ENCODE results near the gene FBP2. TPM values are rescaled to one million over a fixed set of nuclear protein-coding genes. Genes with fewer than 3 reads are reported as not detected.
"Not testable (repeated sequence)": the region's sequence is repeated elsewhere in the genome, so short reads cannot be mapped to it uniquely, and the experiment has no call there.

FBP2 gene
- total RNA-seq, 1 donor from 2014 or later, result not detected

GRCh38 chr9:94545940-94546339 is 47.7 kb downstream of the FBP2 start:
- no peaks in the 10 kb centered on the region for H3K27me3 ChIP-seq
- no peaks in the 10 kb centered on the region for H3K36me3 ChIP-seq
- no peak overlapping the region for H3K4me3 ChIP-seq
- intact Hi-C loops (cut with DNase I), result no loop called here
- no peak for TF ChIP-seq CTCF (IDR thresholded peaks at IDR 0.05)
- no peaks in the 10 kb centered on the region for H3K9me3 ChIP-seq
- H3K4me1 ChIP-seq, result no peaks in the 10 kb centered on the region
- no peak overlapping the region for H3K27ac ChIP-seq
- DNase-seq, result no peak
- no peak for ATAC-seq

- H3K4me3 ChIP-seq; H3K27ac ChIP-seq; H3K9me3 ChIP-seq; ATAC-seq; DNase-seq; H3K4me1 ChIP-seq; intact Hi-C loops (cut with DNase I); H3K36me3 ChIP-seq; H3K27me3 ChIP-seq: not testable (repeated sequence)
These were observed 49.3 kb downstream of the FBP2 start for GRCh38 chr9:94544335-94544734.

- no peak for TF ChIP-seq CTCF (IDR thresholded peaks at IDR 0.05)
- Histone ChIP-seq H3K36me3 (no peaks in the 10 kb centered on the region), H3K27me3 (no peaks in the 10 kb centered on the region), H3K27ac (no peak overlapping the region), H3K4me1 (no peaks in the 10 kb centered on the region), H3K4me3 (no peak overlapping the region), H3K9me3 (no peaks in the 10 kb centered on the region)
- intact Hi-C loops (cut with DNase I), result no loop called here
- ATAC-seq (no peak), DNase-seq (no peak)
These were observed 54.7 kb downstream of the FBP2 start for GRCh38 chr9:94538908-94539307.

- no peaks in the 10 kb centered on the region for H3K9me3 ChIP-seq
- intact Hi-C loops (cut with DNase I), result no loop called here
- H3K27ac ChIP-seq, result no peak overlapping the region
- no peak overlapping the region for H3K4me3 ChIP-seq
- no peak for ATAC-seq
- H3K27me3 ChIP-seq, result no peaks in the 10 kb centered on the region
- DNase-seq, result no peak
- no peaks in the 10 kb centered on the region for H3K36me3 ChIP-seq
- TF ChIP-seq CTCF (IDR thresholded peaks at IDR 0.05), result no peak
- H3K4me1 ChIP-seq, result no peaks in the 10 kb centered on the region
These were observed 58.7 kb downstream of the FBP2 start for GRCh38 chr9:94534901-94535300.

- H3K27ac ChIP-seq, result no peak overlapping the region
- H3K4me3 ChIP-seq, result no peak overlapping the region
- no peaks in the 10 kb centered on the region for H3K27me3 ChIP-seq
- DNase-seq (no peak), ATAC-seq (no peak)
- intact Hi-C loops (cut with DNase I), result no loop called here
- no peaks in the 10 kb centered on the region for H3K9me3 ChIP-seq
- no peaks in the 10 kb centered on the region for H3K4me1 ChIP-seq
- TF ChIP-seq CTCF (IDR thresholded peaks at IDR 0.05), result no peak
- H3K36me3 ChIP-seq, result no peaks in the 10 kb centered on the region
These were observed 60.0 kb downstream of the FBP2 start for GRCh38 chr9:94533601-94534000.

GRCh38 chr9:94533155-94533554 is 60.5 kb downstream of the FBP2 start:
- Histone ChIP-seq H3K27me3 (no peaks in the 10 kb centered on the region), H3K36me3 (no peaks in the 10 kb centered on the region), H3K4me1 (no peaks in the 10 kb centered on the region), H3K9me3 (no peaks in the 10 kb centered on the region), H3K4me3 (no peak overlapping the region), H3K27ac (no peak overlapping the region)
- ATAC-seq, result no peak
- DNase-seq, result no peak
- TF ChIP-seq CTCF (IDR thresholded peaks at IDR 0.05), result no peak
- intact Hi-C loops (cut with DNase I), result no loop called here

Measured in upper lobe of right lung (tissue), 1 donor.